Stimulated activated CD8-positive, alpha-beta memory T cell treated with anti-CD3 and anti-CD28 coated beads, Interleukin-4, amount 100 ng/mL, for 1 hour (primary cell): Measurements from ENCODE around the gene HERC6.
"Not testable (repeated sequence)": the region's sequence is repeated elsewhere in the genome, so short reads cannot be mapped to it uniquely, and the experiment has no call there.

ENCODE experiments used
- DNase-seq, 2 donors: peaks; one replicate each; pipeline ENCODE4 v3.0.0-alpha.2; 2020; ENCODE audit warnings: low read depth in 2 of 2, low spot score in 1 of 2

Gene HERC6

GRCh38 chr4:88378691-88379559, at the start of gene HERC6:
Gene HERC6, plus strand, starts transcription at chr4:88378852. Its CDS starts 70 bp downstream, at chr4:88378922.
- peak; percentile 26 to 71 for DNase-seq

- DNase-seq, result no peak
Observed at GRCh38 chr4:88333741-88334405, 44.8 kb upstream of the HERC6 start.

GRCh38 chr4:88335092-88335665, 43.5 kb upstream of the HERC6 start:
- DNase-seq, result no peak

- no peak for DNase-seq
Observed at GRCh38 chr4:88341227-88342192, 37.1 kb upstream of the HERC6 start.

- not testable (repeated sequence) for DNase-seq
Observed at GRCh38 chr4:88346902-88347301, 31.8 kb upstream of the HERC6 start.

GRCh38 chr4:88348761-88349160, 29.9 kb upstream of the HERC6 start:
- not testable (repeated sequence) for DNase-seq

GRCh38 chr4:88350786-88351185, 27.9 kb upstream of the HERC6 start:
- no peak for DNase-seq

GRCh38 chr4:88352062-88352740, 26.5 kb upstream of the HERC6 start:
- no peak for DNase-seq

- no peak for DNase-seq
Observed at GRCh38 chr4:88353324-88353723, 25.3 kb upstream of the HERC6 start.

GRCh38 chr4:88356771-88357170, 21.9 kb upstream of the HERC6 start:
- no peak for DNase-seq

- no peak for DNase-seq
Observed at GRCh38 chr4:88357262-88357661, 21.4 kb upstream of the HERC6 start.

- no peak for DNase-seq
Observed at GRCh38 chr4:88359558-88359957, 19.1 kb upstream of the HERC6 start.

- no peak for DNase-seq
Observed at GRCh38 chr4:88360256-88360655, 18.4 kb upstream of the HERC6 start.

- DNase-seq, result no peak
Observed at GRCh38 chr4:88360791-88361190, 17.9 kb upstream of the HERC6 start.

GRCh38 chr4:88361217-88361773, 17.4 kb upstream of the HERC6 start:
- DNase-seq, result not testable (repeated sequence)

- no peak for DNase-seq
Observed at GRCh38 chr4:88366460-88366859, 12.2 kb upstream of the HERC6 start.

- no peak for DNase-seq
Observed at GRCh38 chr4:88367826-88368225, 10.8 kb upstream of the HERC6 start.

- DNase-seq, result not testable (repeated sequence)
Observed at GRCh38 chr4:88369180-88369812, 9.4 kb upstream of the HERC6 start.

GRCh38 chr4:88381123-88381522, 2.5 kb downstream of the HERC6 start:
- DNase-seq, result no peak
